ENCODE measurements around the gene TARM1.

The TARM1 gene

DNA sequence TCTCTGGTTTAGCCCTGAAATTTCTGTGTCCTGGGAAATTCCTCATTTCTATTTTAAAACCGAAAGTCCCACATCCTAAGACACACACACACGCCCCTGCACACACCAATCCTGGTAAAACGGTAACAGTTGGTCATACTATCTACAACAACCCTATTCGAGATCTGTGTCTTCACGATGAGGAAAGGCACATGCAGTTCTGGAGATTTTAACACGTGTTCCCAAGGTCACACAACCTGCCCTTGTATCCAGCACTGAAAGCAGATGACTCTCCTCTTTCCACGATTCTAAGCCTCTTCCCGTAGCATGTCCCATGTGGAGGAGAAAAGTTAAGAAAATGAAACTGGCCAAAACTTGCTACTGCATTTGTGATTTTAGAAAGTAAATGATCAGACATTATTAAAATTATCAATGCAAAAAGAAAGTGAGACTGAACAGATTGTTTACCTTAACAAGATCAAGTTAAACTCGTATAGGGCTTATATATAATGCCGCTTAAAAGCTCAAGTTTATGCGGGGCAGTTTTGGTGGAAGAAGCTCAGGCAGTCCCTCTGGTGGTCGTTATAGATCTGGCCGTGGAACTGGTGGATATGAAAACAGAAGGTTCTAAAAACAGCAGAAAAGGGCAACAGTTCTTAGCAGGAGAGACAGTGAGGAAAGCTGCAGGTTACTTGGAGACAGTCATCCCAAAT lies 50.1 kb downstream of the TARM1 start:
- DNase-seq (ENCODE audit: low spot score) = no peak

GRCh38 chr19:54029930-54030490 lies 51.2 kb downstream of the TARM1 start:
- DNase-seq (ENCODE audit: low spot score) = peak; percentile 67

DNA sequence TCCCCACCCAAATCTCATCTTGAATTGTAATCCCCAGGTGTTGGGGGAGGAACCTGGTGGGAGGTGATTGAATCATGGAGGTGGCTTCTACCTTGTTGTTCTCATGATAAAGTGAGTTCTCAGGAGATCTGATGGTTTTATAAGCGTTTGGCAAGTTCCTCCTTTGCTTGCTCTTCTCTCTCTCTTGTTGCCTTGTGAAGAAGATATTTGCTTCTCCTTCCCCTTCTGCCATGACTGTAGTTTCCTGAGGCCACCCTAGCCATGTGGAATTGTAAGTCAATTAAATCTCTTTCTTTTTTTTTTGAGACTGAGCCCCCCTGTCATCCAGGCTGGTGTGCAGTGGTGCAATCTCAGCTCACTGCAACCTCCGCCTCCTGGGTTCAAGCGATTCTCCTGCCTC lies 51.9 kb downstream of the TARM1 start:
- no peak for DNase-seq (ENCODE audit: low spot score)

DNA sequence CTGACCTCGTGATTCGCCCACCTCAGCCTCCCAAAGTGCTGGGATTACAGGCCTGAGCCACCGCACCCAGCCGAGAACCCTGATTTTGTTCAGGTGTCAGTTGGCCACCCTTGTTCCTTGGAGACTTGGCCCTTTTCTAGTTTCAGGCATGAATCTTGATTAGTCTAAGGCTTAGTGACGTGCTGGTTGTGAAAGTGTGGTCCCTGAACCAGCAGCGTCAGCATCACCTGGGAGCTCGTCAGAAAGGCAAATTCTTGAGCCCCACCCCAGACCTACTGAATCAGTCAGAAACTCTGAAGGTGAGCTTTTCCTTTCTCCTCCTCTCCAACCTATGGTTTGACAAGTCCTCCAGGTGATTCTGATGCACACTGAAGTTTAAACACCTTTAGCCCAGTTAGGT lies 54.5 kb downstream of the TARM1 start:
- no peak for DNase-seq (ENCODE audit: low spot score)

DNA sequence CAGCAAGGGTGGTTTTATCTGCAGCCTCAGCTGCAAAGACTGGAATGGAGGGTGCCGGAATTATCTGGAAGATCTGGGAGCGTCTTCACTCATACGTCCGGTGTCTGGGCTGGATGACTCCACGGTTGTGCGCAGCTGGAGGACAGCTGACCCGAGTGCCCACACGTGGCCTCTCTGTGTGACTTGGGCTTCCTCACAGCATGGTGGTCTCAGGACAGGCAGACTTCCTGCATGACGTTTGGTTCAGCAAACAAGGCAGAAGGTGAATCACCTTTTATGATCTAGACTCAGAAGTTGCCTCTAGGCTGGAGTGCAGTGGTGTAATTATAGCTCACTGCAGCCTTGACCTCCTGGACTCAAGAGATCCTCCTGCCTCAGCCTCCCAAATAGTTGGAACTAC lies 56.5 kb downstream of the TARM1 start:
- DNase-seq (ENCODE audit: low spot score) = no peak

DNA sequence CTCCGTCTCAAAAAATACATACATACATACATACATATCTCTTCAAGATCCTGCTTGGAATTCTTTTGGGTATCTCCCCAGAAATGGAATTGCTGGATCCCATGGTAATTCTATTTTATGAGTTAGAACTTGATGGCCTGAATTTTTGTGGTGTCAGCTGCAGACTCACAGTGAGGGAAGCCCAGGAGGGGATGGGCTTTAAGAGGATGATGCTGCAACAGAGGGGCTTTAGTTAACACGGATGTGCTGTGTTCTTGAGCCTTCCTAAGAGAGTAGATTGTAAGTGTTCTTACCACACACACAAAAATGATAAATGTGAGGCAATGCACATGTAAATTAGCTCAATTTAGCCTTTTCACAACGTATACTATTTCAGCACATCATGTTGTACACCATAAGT lies 58.0 kb downstream of the TARM1 start:
- no peak for DNase-seq (ENCODE audit: low spot score)

DNA sequence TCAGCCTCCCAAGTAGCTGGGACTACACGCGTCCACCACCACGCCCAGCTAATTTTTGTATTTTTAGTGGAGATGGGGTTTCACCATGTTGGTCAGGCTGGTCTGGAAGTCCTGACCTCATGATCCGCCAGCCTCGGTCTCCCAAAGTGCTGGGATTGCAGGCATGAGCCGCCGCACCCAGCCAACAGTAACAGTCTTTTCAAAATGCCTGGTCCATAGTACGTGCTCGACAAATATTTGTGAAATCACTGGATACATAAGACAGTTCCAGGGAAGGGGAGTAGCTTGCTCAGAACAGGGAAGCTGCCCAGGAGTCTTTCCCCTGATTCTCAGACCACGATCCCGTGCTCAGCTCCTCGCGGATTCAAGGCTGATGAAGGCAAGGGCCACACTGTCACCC lies 59.2 kb downstream of the TARM1 start:
- DNase-seq (ENCODE audit: low spot score) = no peak

DNA sequence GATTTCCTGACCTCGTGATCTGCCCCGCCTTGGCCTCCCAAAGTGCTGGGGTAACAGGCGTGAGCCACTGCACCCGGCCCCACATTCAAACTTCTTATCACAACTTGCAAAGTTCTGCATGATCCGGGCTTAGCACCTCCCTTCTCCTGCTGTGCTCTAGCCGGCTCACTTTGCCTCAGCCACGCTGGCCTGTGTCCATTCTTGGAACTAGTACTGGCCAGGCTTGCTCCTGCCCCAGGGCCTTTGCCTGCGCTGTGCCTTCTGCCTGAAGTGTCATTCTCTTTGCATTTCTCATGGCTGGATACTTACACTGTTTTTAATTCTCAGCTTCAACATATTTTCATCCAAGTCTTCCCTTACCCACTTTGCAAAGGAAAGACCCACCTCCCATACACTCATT lies 59.8 kb downstream of the TARM1 start:
- no peak for DNase-seq (ENCODE audit: low spot score)

Data from ecto neural progenitor cell (in vitro differentiated cells).